AG09309 (cell line): ENCODE measurements around the gene DCX.
"Not testable (repeated sequence)": the region's sequence is repeated elsewhere in the genome, so short reads cannot be mapped to it uniquely, and the experiment has no call there.

Experiments used
- DNase-seq: peaks from one replicate; pipeline ENCODE4 v3.0.0-alpha.2; 2010; ENCODE audit warnings: low read depth
- H3K4me3 ChIP-seq: 2 replicates; pipeline ENCODE4 v1.5.1; 2011; ENCODE audit warnings: mild to moderate bottlenecking, low read depth, low read length, moderate library complexity; ENCODE audit not compliant: control insufficient read depth
- CTCF ChIP-seq: IDR thresholded peaks from 2 replicates; pipeline ENCODE4 v1.5.1; 2011; ENCODE audit warnings: mild to moderate bottlenecking, low read depth, low read length, inconsistent platforms; ENCODE audit not compliant: insufficient read depth, control insufficient read depth; ENCODE audit errors: missing control alignments

Gene DCX

GRCh38 chrX:111349101-111349500 is 62.9 kb downstream of the DCX start:
- no peak for DNase-seq
- no peak overlapping the region for H3K4me3 ChIP-seq

GRCh38 chrX:111348429-111348828 is 63.6 kb downstream of the DCX start:
- no peak overlapping the region for H3K4me3 ChIP-seq
- DNase-seq: no peak
- TF ChIP-seq CTCF: no peak

More at GRCh38 chrX:111349101-111349500, 62.9 kb downstream of the DCX start:
- TF ChIP-seq CTCF: no peak

- not testable (repeated sequence) for H3K4me3 ChIP-seq, DNase-seq
Measured at GRCh38 chrX:111346150-111346549, 65.8 kb downstream of the DCX start.

GRCh38 chrX:111340054-111340453 is 71.9 kb downstream of the DCX start:
- H3K4me3 ChIP-seq: no peak overlapping the region
- no peak for DNase-seq
- TF ChIP-seq CTCF: no peak

- no peak overlapping the region for H3K4me3 ChIP-seq
- DNase-seq: no peak
- no peak for TF ChIP-seq CTCF
Measured at GRCh38 chrX:111339212-111339611, 72.8 kb downstream of the DCX start.

GRCh38 chrX:111338095-111338698 is 73.8 kb downstream of the DCX start:
- TF ChIP-seq CTCF: no peak
- DNase-seq: no peak
- H3K4me3 ChIP-seq: no peak overlapping the region

- H3K4me3 ChIP-seq: no peak overlapping the region
- DNase-seq: no peak
- TF ChIP-seq CTCF: no peak
Measured at GRCh38 chrX:111337067-111337637, 74.8 kb downstream of the DCX start.
